GM18517 (cell line): ENCODE measurements around the gene NOD1.
A peak's percentile ranks its signal among the peaks of the same experiment; 100 is the strongest.
"Not testable (repeated sequence)": the region's sequence is repeated elsewhere in the genome, so short reads cannot be mapped to it uniquely, and the experiment has no call there.

Experiments
- ATAC-seq: cut with Tn5 transposase; IDR thresholded peaks from one replicate; pipeline ENCODE4 v1.9.1; 2021; ENCODE audit warnings: mild to moderate bottlenecking, moderate library complexity; ENCODE audit not compliant: unreplicated experiment

NOD1 gene

DNA sequence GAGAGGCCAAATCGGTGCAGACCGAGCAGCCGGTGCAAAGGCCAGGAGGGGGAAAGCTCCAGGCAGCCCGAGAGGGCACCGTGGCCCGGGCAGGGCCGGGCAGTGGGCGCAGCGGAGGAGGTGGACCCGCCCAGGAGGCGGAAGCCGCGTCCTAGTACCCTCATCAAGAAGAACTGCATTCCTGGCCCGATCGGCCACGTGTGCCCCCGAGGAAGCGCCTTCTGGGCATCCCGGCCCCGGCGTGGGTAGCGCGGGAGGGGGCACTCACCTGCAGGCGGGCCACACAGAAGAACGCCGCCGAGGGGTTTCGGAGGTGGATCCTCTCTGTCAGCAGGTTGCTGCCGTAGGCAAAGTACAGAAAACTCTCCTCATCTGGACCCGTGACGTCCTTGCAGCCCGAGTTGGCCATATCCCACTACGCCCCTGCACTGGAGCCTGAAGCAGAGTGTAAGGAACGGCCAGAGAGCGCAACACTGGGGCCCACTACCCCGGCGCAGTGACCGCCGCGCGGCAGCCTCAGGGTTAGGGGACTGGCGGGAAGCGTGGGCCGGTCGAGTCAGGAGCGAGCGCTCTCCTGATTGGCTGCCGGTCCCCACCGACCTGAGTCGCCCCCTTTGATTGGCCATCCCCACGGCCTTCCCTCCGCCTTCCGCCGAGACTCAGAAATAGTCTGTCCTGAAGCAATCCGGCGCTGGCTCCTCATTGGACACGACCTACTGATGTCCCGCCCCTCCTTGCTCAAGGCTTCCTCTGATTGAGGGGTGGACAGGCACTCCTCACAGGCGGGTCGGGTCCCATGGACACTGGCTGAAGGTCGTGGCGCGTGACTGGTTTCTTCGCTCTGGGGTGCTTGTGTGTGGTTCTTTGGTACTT, 26.0 kb upstream of the NOD1 start, which contains the start of gene GGCT:
TSS of gene GGCT (minus strand) at position 529 of the 873 bp plus-strand sequence. CDS start at position 409, 120 bp downstream.
- ATAC-seq: peak; percentile 98

- no peak for ATAC-seq
These were observed 25.0 kb upstream of the NOD1 start for GRCh38 chr7:30503274-30504212.

DNA sequence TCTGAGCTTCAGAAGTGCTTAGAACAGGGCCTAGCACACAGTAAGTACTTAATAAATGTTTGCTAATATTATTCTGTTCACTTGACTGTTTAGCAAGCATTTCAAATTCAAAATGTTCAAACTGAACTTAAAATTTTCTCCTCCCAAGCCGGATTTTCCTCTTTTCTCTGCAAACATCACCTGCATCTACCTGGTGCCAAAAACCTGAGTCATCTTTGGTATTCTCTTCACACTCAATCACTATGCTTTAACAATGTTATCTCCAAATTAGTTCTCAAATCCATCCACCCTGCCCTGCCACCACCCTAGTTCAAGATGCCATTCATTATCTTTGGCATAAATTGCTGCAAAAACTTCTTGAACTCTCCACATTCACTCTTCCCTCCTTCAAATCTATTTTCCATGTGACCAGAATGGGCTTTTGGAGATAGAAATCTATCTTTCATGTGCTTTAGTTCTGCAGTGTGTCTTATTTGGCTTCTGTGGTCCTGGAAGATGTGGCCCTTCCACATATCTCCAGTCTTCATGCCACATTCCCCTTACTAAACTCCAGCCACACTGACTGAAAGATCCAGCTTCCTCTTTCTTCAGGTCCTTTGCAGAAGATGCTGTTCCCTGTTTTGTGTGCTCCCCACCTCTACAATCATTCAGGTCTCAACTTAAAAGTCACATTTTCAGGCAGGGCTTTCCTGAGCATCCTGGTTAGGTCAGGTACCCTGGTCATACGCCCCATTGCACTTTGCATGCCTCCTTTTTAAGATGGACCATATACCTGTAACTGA, 24.1 kb upstream of the NOD1 start:
- ATAC-seq: no peak

DNA sequence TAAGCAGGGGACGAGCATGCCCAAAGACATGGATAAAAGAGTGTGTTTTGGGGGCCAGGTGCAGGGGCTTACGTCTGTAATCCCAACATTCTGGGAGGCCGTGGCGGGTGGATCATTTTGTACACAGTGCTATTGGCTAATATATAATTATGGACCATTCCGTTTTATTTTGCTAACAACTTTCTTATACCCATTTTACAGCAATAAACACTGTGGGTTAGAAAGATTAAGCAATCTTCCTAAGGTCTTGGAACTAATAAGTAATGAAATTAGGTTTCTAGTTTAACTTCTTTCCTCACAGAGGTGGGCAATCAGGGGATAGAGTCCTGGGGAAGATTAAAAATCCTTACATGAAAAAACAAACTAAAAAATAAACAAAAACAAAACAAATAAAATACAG, 22.7 kb upstream of the NOD1 start:
- no peak for ATAC-seq

DNA sequence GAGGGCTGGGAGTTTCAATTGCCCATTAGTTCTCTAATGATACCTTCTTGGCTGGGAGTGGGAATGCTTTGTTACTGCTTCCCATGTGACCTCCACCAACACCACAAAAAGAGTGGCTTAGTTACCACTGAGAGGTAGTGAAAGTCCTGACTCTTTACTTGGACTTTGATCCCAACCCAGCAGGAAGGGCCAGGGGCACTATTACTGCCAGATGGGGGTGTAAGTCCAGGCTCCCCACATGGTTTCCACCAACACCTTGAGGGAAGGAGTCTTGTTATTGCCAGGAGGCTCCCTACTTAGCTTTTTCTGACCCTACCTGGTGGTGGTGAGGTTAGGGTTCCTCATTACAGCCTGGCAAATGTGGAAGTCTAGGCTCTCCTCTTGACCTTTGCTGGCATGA, 14.6 kb upstream of the NOD1 start:
- ATAC-seq: no peak

DNA sequence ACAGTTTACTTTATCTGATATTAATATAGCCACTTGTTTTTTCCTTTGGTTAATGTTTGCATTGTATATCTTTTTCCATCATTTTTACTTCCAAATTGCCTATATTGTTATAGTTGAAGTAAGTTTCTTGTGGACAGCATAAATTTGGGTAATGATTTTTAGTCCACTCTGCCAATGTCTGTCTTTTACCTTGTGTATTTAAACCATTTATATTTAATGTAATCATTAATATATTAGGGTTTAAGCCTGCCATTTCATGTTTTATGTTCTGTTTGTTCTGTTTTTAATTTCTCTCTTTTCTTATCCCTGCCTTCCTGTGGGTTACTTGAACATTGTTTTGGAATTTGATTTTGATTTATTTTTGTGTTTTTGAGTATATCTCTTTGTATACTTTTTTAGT, 12.8 kb upstream of the NOD1 start:
- no peak for ATAC-seq

DNA sequence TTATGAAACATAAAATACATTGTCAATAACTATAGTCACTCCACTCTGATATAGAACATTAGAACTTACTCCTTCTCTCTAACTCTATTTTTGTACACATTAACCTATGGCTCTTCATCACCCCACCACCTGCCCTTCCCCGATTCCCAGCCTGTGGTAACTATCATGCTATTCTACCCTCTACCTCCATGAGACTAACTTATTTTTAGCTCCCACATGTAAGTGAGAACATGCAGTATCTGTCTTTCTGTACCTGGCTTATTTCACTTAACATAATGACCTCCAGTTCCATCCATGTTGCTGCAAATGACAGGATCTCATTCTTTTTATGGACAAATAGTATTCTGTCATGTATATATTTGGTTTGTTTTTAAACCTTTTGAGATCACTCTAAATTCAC, 8.8 kb upstream of the NOD1 start:
- ATAC-seq: no peak

- no peak for ATAC-seq
These were observed 7.1 kb upstream of the NOD1 start for GRCh38 chr7:30485667-30486066.

GRCh38 chr7:30481416-30481815, 2.8 kb upstream of the NOD1 start:
- ATAC-seq: not testable (repeated sequence)

DNA sequence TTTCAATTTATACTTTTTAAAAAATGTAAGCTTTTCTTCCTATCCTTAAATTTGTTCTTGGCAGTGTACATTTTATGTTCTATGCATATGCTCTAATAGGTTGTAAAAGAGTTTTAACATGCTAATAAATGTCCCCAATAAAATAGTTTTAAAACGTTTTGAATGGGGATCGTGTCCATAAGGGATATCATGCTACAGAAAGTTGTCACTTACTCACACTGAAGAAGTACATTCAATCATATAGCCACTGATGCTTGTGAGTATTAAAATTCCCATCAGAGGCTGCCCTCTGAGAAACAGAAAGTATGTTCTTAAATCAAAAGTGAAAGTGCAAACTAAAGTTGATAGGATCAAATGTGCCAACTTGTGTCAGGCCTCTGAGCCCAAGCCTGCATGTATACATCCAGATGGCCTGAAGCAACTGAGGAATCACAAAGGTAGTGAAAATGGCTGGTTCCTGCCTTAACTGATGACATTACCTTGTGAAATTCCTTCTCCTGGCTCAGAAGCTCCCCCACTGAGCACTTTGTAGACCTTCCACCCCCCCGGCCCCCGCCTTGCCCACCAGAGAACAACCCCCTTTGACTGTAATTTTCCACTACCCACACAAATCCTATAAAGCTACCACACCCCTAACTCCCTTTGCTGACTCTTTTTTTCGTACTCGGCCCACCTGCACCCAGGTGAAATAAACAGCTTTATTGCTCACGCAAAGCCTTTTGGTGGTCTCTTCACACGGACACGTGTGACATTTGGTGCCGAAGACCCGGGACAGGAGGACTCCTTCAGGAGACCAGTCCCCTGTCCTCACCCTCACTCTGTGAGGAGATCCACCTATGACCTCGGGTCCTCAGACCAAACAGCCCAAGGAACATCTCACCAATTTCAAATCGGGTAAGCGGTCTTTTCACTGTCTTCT, 877 bp upstream of the NOD1 start:
- ATAC-seq: no peak

DNA sequence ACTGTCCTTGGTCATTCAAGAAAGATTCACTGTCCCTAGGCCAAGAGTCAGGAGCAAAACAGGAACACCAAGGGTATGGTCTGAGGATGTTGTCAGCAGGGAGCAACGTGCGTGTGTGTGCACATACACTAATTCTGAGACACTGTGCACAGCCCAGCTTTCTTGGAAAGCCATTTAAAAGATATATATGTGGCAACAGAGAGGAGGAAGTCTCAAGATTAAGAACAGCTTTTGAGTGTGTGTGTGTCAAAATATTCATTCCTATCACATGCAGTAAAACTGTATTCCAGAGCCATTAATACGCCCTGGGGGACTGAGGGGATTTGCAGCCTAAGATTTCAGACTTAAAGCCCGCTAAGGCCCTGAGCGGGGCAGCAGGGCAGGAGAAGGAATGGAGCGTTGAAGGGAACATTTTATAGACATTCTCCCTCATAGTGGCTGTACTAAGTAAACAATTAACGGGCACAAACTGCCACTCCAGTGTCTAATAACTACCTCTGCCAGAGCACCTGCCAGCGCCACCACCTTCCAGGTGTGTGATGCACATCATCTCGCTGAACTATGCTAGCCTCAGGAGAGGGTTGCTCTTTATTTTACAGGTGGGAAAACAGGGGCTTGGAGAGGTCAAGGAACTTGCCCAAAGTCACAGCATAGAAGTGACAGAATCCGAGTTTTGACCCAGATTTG, 2.0 kb downstream of the NOD1 start:
- no peak for ATAC-seq

DNA sequence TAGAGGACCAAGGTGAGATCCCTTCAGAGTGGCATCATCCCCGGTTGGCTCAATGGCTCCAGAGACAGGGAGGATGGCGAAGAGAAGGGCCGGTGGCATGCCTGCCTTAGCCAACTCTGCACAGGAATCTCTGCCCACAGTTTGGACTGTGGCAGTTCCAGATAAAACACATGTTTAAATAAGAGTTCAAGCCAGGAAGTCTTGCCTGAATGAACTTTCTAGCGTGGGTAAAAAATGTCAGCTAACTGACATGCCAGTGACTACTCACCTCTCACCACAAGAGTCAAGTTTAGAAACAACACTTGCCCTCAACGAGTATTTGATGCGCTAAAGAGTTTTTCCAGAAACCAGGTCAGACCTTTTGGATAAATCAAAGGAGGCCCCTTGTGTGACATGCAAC, 3.0 kb downstream of the NOD1 start:
- no peak for ATAC-seq

GRCh38 chr7:30474893-30475292, 3.7 kb downstream of the NOD1 start:
- ATAC-seq: no peak

GRCh38 chr7:30474485-30474884, 4.1 kb downstream of the NOD1 start:
- no peak for ATAC-seq

- no peak for ATAC-seq
These were observed 4.7 kb downstream of the NOD1 start for GRCh38 chr7:30473903-30474302.

GRCh38 chr7:30472784-30473775, 5.5 kb downstream of the NOD1 start:
- no peak for ATAC-seq

GRCh38 chr7:30472081-30472783, 6.4 kb downstream of the NOD1 start:
- ATAC-seq: no peak
